Small intestine (tissue), 7 donors: ENCODE measurements around the gene STXBP6. TPM values are rescaled to one million over a fixed set of nuclear protein-coding genes. Genes with fewer than 3 reads are reported as not detected.

Experiments
- DNase-seq, 2 donors: peaks; one replicate each; pipeline versions ENCODE4 v3.0.0 to v3.0.0-alpha.2; 2013
- FAIRE-seq: peaks from 2 replicates; lab custom pipeline; 2012; peaks lifted over from hg19 to GRCh38; lab: Jason Lieb, UNC
- H3K27ac ChIP-seq, 3 donors: one replicate each; pipeline ENCODE4 v1.5.1; 2013; ENCODE audit warnings: low read length in 2 of 3, mild to moderate bottlenecking in 2 of 3, control low read depth in 1 of 3, inconsistent platforms in 1 of 3, low read depth in 1 of 3, moderate library complexity in 1 of 3
- H3K27me3 ChIP-seq, 3 donors: one replicate each; pipeline ENCODE4 v1.6.1; 2013; ENCODE audit warnings: low read length in 3 of 3, inconsistent platforms in 1 of 3; ENCODE audit not compliant: control insufficient read depth in 3 of 3, insufficient read depth in 3 of 3
- H3K36me3 ChIP-seq, 3 donors: one replicate each; pipeline ENCODE4 v1.6.1; 2013; ENCODE audit warnings: low read length in 3 of 3, inconsistent platforms in 1 of 3, low read depth in 1 of 3, mild to moderate bottlenecking in 1 of 3, moderate library complexity in 1 of 3; ENCODE audit not compliant: control insufficient read depth in 3 of 3, insufficient read depth in 2 of 3
- H3K4me1 ChIP-seq, 3 donors: one replicate each; pipeline ENCODE4 v1.6.1; 2013; ENCODE audit warnings: low read length in 2 of 3, inconsistent platforms in 1 of 3, low read depth in 1 of 3, mild to moderate bottlenecking in 1 of 3, moderate library complexity in 1 of 3; ENCODE audit not compliant: control insufficient read depth in 3 of 3, insufficient read depth in 2 of 3
- H3K4me3 ChIP-seq, 3 donors: one replicate each; pipeline ENCODE4 v1.5.1; 2013; ENCODE audit warnings: low read length in 3 of 3, control low read depth in 1 of 3, inconsistent platforms in 1 of 3, low read depth in 1 of 3, mild to moderate bottlenecking in 1 of 3, moderate library complexity in 1 of 3
- H3K9me3 ChIP-seq, 2 donors: one replicate each; pipeline ENCODE4 v1.6.1; 2013; ENCODE audit warnings: low read depth in 1 of 2, low read length in 1 of 2; ENCODE audit not compliant: control insufficient read depth in 2 of 2, insufficient read depth in 1 of 2
- WGBS, 3 donors: extraction: QIAGEN DNeasy Blood & Tissue Kit; methylation state at CpG; one replicate each; pipeline ENCODE4 v1.1.7; 2013; 5-methylcytosine and 5-hydroxymethylcytosine counted together
- polyA plus RNA-seq, 4 donors: library from polyadenylated mRNA; stranded (reverse) in 3 of 4; unstranded in 1 of 4; fragments of 200-250 nt in 3 of 4; fragments of 120-200 nt in 1 of 4; gene quantifications; one replicate each; pipeline versions ENCODE4 v1.2.1 to v1.2.3, GENCODE V29; 2013
- donor health status: healthy with polysubstance abuse.
- donor health status: control.
- donor health status: control.
- donor health status: Bipolar disorder and iron deficiency.
- donor health status: healthy.

Gene STXBP6
- polyA plus RNA-seq, 4 donors: 12.7 to 53.7 (median 24.0) TPM

GRCh38 chr14:24794644-24795305 is 255.2 kb downstream of the STXBP6 start:
- H3K9me3 ChIP-seq: no peaks in the 10 kb centered on the region
- H3K27ac ChIP-seq: no peak overlapping the region
- DNase-seq (no peak), FAIRE-seq (no peak)
- no peaks in the 10 kb centered on the region for H3K36me3 ChIP-seq
- 84 to 89% (median 87%) methylated on average over 10 of the region's 10 CpGs for WGBS, 3 donors
- no peaks in the 10 kb centered on the region for H3K27me3 ChIP-seq
- H3K4me3 ChIP-seq: no peak overlapping the region
- no peaks in the 10 kb centered on the region for H3K4me1 ChIP-seq

GRCh38 chr14:24790196-24790595 is 259.8 kb downstream of the STXBP6 start:
- no peaks in the 10 kb centered on the region for H3K36me3 ChIP-seq
- H3K9me3 ChIP-seq: no peaks in the 10 kb centered on the region
- FAIRE-seq (no peak), DNase-seq (no peak)
- no peak overlapping the region for H3K27ac ChIP-seq
- H3K4me1 ChIP-seq: no peaks in the 10 kb centered on the region
- 73 to 78% (median 75%) methylated on average over 3 of the region's 3 CpGs for WGBS, 3 donors
- H3K4me3 ChIP-seq: no peak overlapping the region
- H3K27me3 ChIP-seq: no peaks in the 10 kb centered on the region

GRCh38 chr14:24789378-24789884 is 260.5 kb downstream of the STXBP6 start:
- no peak for FAIRE-seq
- Histone ChIP-seq H3K9me3 (no peaks in the 10 kb centered on the region), H3K4me3 (no peak overlapping the region), H3K27me3 (no peaks in the 10 kb centered on the region), H3K4me1 (no peaks in the 10 kb centered on the region), H3K27ac (no peak overlapping the region), H3K36me3 (no peaks in the 10 kb centered on the region)
- no peak for DNase-seq
- WGBS, 3 donors: 49 to 76% (median 69%) methylated on average over 4 of the region's 4 CpGs

GRCh38 chr14:24785698-24786097 is 264.2 kb downstream of the STXBP6 start:
- H3K9me3 ChIP-seq: no peaks in the 10 kb centered on the region
- H3K4me1 ChIP-seq: no peaks in the 10 kb centered on the region
- 72 to 81% (median 78%) methylated on average over 1 of the region's 1 CpG for WGBS, 3 donors
- no peaks in the 10 kb centered on the region for H3K27me3 ChIP-seq
- H3K27ac ChIP-seq: no peak overlapping the region
- H3K4me3 ChIP-seq: no peak overlapping the region
- FAIRE-seq: no peak
- DNase-seq: no peak
- H3K36me3 ChIP-seq: no peaks in the 10 kb centered on the region

GRCh38 chr14:24784981-24785380 is 265.0 kb downstream of the STXBP6 start:
- Histone ChIP-seq H3K4me1 (no peaks in the 10 kb centered on the region), H3K27me3 (no peaks in the 10 kb centered on the region), H3K27ac (no peak overlapping the region), H3K36me3 (no peaks in the 10 kb centered on the region), H3K4me3 (no peak overlapping the region), H3K9me3 (no peaks in the 10 kb centered on the region)
- FAIRE-seq (no peak), DNase-seq (no peak)

- DNase-seq (no peak), FAIRE-seq (no peak)
- no peak overlapping the region for H3K4me3 ChIP-seq
- H3K9me3 ChIP-seq: no peaks in the 10 kb centered on the region
- no peaks in the 10 kb centered on the region for H3K27me3 ChIP-seq
- H3K4me1 ChIP-seq: no peaks in the 10 kb centered on the region
- H3K27ac ChIP-seq: no peak overlapping the region
- H3K36me3 ChIP-seq: no peaks in the 10 kb centered on the region
- WGBS, 3 donors: 61 to 77% (median 67%) methylated on average over 1 of the region's 1 CpG
These were observed 266.2 kb downstream of the STXBP6 start for GRCh38 chr14:24783791-24784190.

- no peak for FAIRE-seq
- Histone ChIP-seq H3K36me3 (no peaks in the 10 kb centered on the region), H3K27ac (no peak overlapping the region), H3K4me3 (no peak overlapping the region), H3K9me3 (no peaks in the 10 kb centered on the region), H3K4me1 (no peaks in the 10 kb centered on the region), H3K27me3 (no peaks in the 10 kb centered on the region)
- 80 to 88% (median 86%) methylated on average over 5 of the region's 5 CpGs for WGBS, 3 donors
- no peak for DNase-seq
These were observed 269.7 kb downstream of the STXBP6 start for GRCh38 chr14:24780281-24780680.

GRCh38 chr14:24777678-24778077 is 272.3 kb downstream of the STXBP6 start:
- DNase-seq (no peak), FAIRE-seq (no peak)
- H3K9me3 ChIP-seq: no peaks in the 10 kb centered on the region
- H3K27me3 ChIP-seq: no peaks in the 10 kb centered on the region
- no peak overlapping the region for H3K4me3 ChIP-seq
- no peaks in the 10 kb centered on the region for H3K36me3 ChIP-seq
- no peak overlapping the region for H3K27ac ChIP-seq
- WGBS, 3 donors: 90 to 97% (median 95%) methylated on average over 2 of the region's 2 CpGs
- H3K4me1 ChIP-seq: no peaks in the 10 kb centered on the region

GRCh38 chr14:24775950-24776349 is 274.0 kb downstream of the STXBP6 start:
- no peak for DNase-seq
- FAIRE-seq: no peak
- H3K36me3 ChIP-seq: no peaks in the 10 kb centered on the region
- no peaks in the 10 kb centered on the region for H3K9me3 ChIP-seq
- no peak overlapping the region for H3K27ac ChIP-seq
- no peak overlapping the region for H3K4me3 ChIP-seq
- WGBS, 3 donors: 84 to 92% (median 86%) methylated on average over 8 of the region's 8 CpGs
- H3K4me1 ChIP-seq: no peaks in the 10 kb centered on the region
- no peaks in the 10 kb centered on the region for H3K27me3 ChIP-seq
